Smooth muscle cell (in vitro differentiated cells): ENCODE data around the gene TRAPPC8. TPM values are rescaled to one million over a fixed set of nuclear protein-coding genes. Genes with fewer than 3 reads are reported as not detected.
"Not testable (repeated sequence)": the region's sequence is repeated elsewhere in the genome, so short reads cannot be mapped to it uniquely, and the experiment has no call there.

Source experiments
- DNase-seq: peaks from one replicate; lab custom pipeline; 2025; ENCODE audit not compliant: unreplicated experiment; lab: John Stamatoyannopoulos, UW
- H2AFZ ChIP-seq: fragments of 200-600 bp; sonication (generic); 2 replicates; pipeline ENCODE4 v1.6.0; 2016; ENCODE audit warnings: antibody characterized with exemption, low read depth, mild to moderate bottlenecking
- H3F3A ChIP-seq: fragments of 200-600 bp; sonication (generic); 2 replicates; pipeline ENCODE4 v1.6.0; 2017; ENCODE audit warnings: antibody characterized with exemption, low read depth
- H3K27ac ChIP-seq: fragments of 200-600 bp; sonication (generic); 2 replicates; pipeline ENCODE4 v1.5.1; 2016; ENCODE audit warnings: low read depth, mild to moderate bottlenecking
- H3K27me3 ChIP-seq: fragments of 200-600 bp; sonication (generic); 2 replicates; pipeline ENCODE4 v1.6.1; 2016; ENCODE audit warnings: low read depth, mild to moderate bottlenecking
- H3K36me3 ChIP-seq: fragments of 200-600 bp; sonication (generic); 2 replicates; pipeline ENCODE4 v1.5.1; 2016; ENCODE audit warnings: low read depth
- H3K4me1 ChIP-seq: fragments of 200-600 bp; sonication (generic); 2 replicates; pipeline ENCODE4 v1.5.1; 2016; ENCODE audit warnings: low read depth
- H3K4me2 ChIP-seq: fragments of 200-600 bp; sonication (generic); 2 replicates; pipeline ENCODE4 v1.6.0; 2016; ENCODE audit warnings: mild to moderate bottlenecking
- H3K4me3 ChIP-seq: fragments of 200-600 bp; sonication (generic); 2 replicates; pipeline ENCODE4 v1.5.1; 2016; ENCODE audit warnings: mild to moderate bottlenecking
- H3K79me2 ChIP-seq: fragments of 200-600 bp; sonication (generic); 2 replicates; pipeline ENCODE4 v1.6.0; 2016; ENCODE audit warnings: low read depth, mild to moderate bottlenecking
- H3K9ac ChIP-seq: fragments of 200-600 bp; sonication (generic); 2 replicates; pipeline ENCODE4 v1.6.0; 2016; ENCODE audit warnings: low read depth
- H3K9me3 ChIP-seq: fragments of 200-600 bp; sonication (generic); replicated peaks from 2 replicates; pipeline ENCODE4 v1.5.1; 2016; ENCODE audit warnings: low read depth
- H4K20me1 ChIP-seq: fragments of 200-600 bp; sonication (generic); 2 replicates; pipeline ENCODE4 v1.6.0; 2016; ENCODE audit warnings: low read depth
- CTCF ChIP-seq: fragments of 200-600 bp; sonication (generic); IDR thresholded peaks from 2 replicates; pipeline ENCODE4 v1.5.1; 2017; ENCODE audit warnings: borderline replicate concordance, mild to moderate bottlenecking, antibody characterized with exemption; ENCODE audit not compliant: insufficient read depth, poor library complexity, severe bottlenecking
- WGBS: methylation state at CpG from one replicate; pipeline ENCODE4 v1.1.7; 2016; ENCODE audit warnings: low lambda C conversion rate; 5-methylcytosine and 5-hydroxymethylcytosine counted together
- polyA plus RNA-seq: library from polyadenylated mRNA; unstranded; fragments of >200 nt; fragmentation: Nextera tagmentation; extraction: Ambion mirVana; gene quantifications from 2 replicates; pipeline ENCODE4 v1.2.1, GENCODE V29; 2016
- total RNA-seq: library from RNA; depleted of rRNA; stranded (reverse); fragments of >200 nt; gene quantifications from 2 replicates; pipeline ENCODE4 v1.2.3, GENCODE V29; 2014

TRAPPC8 gene
- total and polyA plus RNA-seq, 2 experiments from 2014 or later, result 4.8 to 35.6 TPM

DNA sequence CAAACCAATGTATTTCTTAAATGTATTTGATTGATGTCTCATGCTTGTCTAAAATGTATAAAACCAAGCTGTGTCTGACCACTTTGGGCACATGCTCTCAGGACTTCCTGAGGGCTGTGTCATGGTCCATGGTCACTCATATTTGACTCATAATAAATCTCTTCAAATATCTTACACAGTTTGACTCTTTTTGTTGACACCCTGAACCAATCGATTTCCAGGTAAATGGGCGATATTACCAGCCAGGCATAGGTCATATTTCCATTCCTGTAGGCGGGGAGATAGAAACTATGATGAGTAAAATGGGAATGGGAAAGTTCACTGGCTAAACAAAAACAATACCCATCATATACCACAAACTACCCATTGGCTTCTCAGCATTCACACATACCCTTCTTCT is 9.3 kb upstream of the TRAPPC8 start:
- Histone ChIP-seq H4K20me1 (no peaks in the 10 kb centered on the region), H3K4me3 (no peak overlapping the region), H3K36me3 (no peaks in the 10 kb centered on the region), H3K9me3 (no peaks in the 10 kb centered on the region), H3F3A (no peaks in the 10 kb centered on the region), H2AFZ (no peak overlapping the region), H3K4me1 (no peaks in the 10 kb centered on the region), H3K79me2 (no peaks in the 10 kb centered on the region), H3K4me2 (no peak overlapping the region), H3K27ac (no peak overlapping the region), H3K27me3 (no peaks in the 10 kb centered on the region), H3K9ac (no peak overlapping the region)
- WGBS, result 94% methylated on average over 3 of the region's 3 CpGs
- no peak for DNase-seq
- TF ChIP-seq CTCF, result no peak

DNA sequence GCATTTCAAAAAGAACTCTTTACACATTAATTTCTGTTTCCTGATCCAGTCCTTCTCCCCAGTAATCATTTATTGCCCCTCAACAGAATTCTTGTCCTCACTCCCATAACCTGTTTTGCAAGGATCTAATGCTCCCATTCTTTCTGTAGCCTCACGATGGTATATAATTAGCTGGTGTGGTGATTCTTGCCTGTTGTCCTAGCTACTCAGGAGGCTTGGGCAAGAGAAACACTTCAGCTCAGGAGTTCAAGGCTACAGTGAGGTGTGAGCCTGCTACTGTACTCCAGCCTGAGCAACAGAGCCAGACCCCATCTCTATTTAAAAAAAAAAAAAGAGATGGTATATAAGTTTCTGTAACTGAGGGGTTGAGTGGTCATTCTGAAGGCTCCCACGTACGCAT is 7.7 kb upstream of the TRAPPC8 start:
- no peak overlapping the region for H3K4me2 ChIP-seq
- DNase-seq, result no peak
- H3K79me2 ChIP-seq, result no peaks in the 10 kb centered on the region
- H3F3A ChIP-seq, result no peaks in the 10 kb centered on the region
- no peak overlapping the region for H2AFZ ChIP-seq
- no peaks in the 10 kb centered on the region for H3K27me3 ChIP-seq
- no peak overlapping the region for H3K27ac ChIP-seq
- no peaks in the 10 kb centered on the region for H3K9me3 ChIP-seq
- TF ChIP-seq CTCF, result no peak
- WGBS, result 68% methylated on average over 3 of the region's 3 CpGs
- H4K20me1 ChIP-seq, result no peaks in the 10 kb centered on the region
- no peak overlapping the region for H3K9ac ChIP-seq
- H3K4me3 ChIP-seq, result no peak overlapping the region
- H3K36me3 ChIP-seq, result no peaks in the 10 kb centered on the region
- no peaks in the 10 kb centered on the region for H3K4me1 ChIP-seq

DNA sequence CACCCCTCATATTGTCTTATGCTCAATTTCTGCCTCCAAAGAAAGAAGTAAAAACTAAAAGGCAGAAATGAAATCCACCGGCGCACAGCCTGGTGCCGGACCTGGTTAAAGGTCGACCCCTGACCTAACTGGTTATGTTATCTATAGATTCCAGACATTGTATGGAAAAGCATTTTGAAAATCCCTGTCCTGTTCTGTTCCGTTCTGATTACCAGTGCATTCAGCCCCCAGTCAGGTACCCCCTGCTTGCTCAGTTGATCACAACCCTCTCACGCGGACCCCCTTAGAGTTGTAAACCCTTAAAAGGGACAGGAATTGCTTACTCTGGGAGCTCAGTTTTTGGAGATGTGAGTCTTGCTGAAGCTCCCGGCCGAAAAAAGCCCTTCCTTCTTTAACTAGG is 5.4 kb upstream of the TRAPPC8 start:
- not testable (repeated sequence) for H3K27ac ChIP-seq, H3F3A ChIP-seq, H3K79me2 ChIP-seq, H2AFZ ChIP-seq, H3K4me3 ChIP-seq, H3K9me3 ChIP-seq, DNase-seq, H3K36me3 ChIP-seq, H3K4me2 ChIP-seq, H3K4me1 ChIP-seq, H4K20me1 ChIP-seq, H3K27me3 ChIP-seq, H3K9ac ChIP-seq
- WGBS, result 95% methylated on average over 9 of the region's 9 CpGs

GRCh38 chr18:31946305-31947046 is 3.5 kb upstream of the TRAPPC8 start:
- no peak overlapping the region for H3K4me3 ChIP-seq
- DNase-seq, result no peak
- no peaks in the 10 kb centered on the region for H3K36me3 ChIP-seq
- H3K79me2 ChIP-seq, result peaks cover 7% of the 10 kb centered on the region
- no peak overlapping the region for H3K27ac ChIP-seq
- TF ChIP-seq CTCF, result no peak
- H4K20me1 ChIP-seq, result peaks cover 6% of the 10 kb centered on the region
- no peak overlapping the region for H2AFZ ChIP-seq
- no peaks in the 10 kb centered on the region for H3K9me3 ChIP-seq
- H3K27me3 ChIP-seq, result peaks cover 8% of the 10 kb centered on the region
- WGBS, result 83% methylated on average over 8 of the region's 8 CpGs
- H3F3A ChIP-seq, result no peaks in the 10 kb centered on the region
- H3K9ac ChIP-seq, result no peak overlapping the region
- H3K4me2 ChIP-seq, result no peak overlapping the region
- peaks cover 10% of the 10 kb centered on the region for H3K4me1 ChIP-seq
